ENCODE measurements around the gene ADA.

DNA sequence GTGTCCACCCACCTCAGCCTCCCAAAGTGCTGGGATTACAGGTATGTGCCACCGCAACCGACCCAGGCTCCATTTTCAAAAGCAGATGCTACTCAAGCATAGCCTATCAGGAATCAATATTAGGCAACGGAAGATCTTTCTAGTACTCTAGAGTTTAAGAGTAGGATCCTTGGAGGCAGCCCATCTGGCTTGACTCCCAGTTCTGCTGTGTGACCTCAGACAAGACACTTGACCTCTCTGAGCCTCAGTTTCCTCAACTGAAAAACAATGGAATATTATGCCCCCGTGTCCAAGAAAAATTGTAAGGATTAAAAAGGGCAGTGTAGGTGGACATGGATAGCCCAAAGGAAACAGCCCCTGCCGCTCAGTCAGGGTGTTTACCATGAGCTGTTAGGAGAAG, 14.5 kb downstream of the ADA start:
- TF ChIP-seq, protein P1, sequence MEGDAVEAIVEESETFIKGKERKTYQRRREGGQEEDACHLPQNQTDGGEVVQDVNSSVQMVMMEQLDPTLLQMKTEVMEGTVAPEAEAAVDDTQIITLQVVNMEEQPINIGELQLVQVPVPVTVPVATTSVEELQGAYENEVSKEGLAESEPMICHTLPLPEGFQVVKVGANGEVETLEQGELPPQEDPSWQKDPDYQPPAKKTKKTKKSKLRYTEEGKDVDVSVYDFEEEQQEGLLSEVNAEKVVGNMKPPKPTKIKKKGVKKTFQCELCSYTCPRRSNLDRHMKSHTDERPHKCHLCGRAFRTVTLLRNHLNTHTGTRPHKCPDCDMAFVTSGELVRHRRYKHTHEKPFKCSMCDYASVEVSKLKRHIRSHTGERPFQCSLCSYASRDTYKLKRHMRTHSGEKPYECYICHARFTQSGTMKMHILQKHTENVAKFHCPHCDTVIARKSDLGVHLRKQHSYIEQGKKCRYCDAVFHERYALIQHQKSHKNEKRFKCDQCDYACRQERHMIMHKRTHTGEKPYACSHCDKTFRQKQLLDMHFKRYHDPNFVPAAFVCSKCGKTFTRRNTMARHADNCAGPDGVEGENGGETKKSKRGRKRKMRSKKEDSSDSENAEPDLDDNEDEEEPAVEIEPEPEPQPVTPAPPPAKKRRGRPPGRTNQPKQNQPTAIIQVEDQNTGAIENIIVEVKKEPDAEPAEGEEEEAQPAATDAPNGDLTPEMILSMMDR (IDR thresholded peaks at IDR 0.05; ENCODE audit: low read depth, low read length) = no peak
- TF ChIP-seq POLR2A (IDR thresholded peaks at IDR 0.05; ENCODE audit: extremely low read depth, insufficient read length) = no peak
